ENCODE data around the gene RAD51B.

RAD51B gene

GRCh38 chr14:68668531-68668930 lies 849.0 kb downstream of the RAD51B start:
- DNase-seq (ENCODE audit: low read depth in 2 of 2): no peak

DNA sequence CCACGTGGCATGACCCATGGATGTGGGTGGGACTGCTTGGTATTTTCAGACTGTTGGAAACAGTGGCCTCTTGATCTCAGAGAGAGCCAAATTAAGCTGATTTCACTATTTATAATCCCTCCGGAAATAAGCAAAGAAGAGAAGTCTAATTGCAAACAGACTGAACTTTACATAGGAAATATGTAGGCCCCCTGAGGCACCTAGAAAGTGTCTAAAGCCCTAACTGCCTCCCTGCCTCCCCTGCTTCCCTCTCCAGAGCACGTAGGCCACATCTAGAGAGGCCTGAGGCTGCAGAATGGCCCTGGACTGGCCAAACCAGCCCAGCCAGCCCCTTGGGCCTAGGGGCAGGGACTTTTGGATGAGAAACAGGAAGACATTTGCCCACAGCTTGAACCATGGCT lies 849.5 kb downstream of the RAD51B start:
- no peak for DNase-seq (ENCODE audit: low read depth in 2 of 2)

DNA sequence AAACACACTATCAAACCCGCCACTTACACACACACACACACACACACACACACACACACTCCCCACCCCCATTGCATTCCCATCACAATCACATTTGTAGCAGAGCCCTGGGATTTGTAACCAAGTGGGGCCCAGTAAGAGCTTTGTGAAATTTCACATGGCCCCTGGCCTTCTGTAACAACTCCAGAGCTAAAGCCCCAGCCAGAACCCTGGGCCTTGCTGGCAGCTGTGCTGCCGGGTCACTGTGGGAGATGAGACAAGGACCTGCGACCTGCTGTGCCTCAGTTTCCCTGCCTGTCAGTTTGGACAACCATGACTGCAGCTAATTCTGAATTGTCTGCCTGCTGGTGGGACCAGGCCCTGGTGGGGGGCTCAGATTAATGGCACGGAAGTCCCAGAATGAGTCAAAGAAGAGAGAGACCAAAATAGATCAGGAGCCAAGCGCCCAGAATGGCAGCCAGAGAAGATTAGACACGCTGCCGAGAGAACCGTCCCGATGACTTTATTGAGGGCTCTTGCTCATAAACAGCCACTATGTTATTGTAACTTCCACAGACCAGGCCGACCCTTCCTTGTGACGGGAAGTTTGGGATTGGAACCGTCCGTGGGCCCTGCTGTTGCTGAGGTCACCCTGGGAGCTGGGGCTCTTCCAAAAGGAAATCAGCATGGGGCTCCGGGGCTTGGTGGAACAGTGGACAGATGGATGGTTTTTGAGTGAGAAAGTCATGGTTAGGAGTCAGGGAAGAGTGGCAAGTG lies 850.2 kb downstream of the RAD51B start:
- DNase-seq (ENCODE audit: low read depth in 2 of 2): no peak

DNA sequence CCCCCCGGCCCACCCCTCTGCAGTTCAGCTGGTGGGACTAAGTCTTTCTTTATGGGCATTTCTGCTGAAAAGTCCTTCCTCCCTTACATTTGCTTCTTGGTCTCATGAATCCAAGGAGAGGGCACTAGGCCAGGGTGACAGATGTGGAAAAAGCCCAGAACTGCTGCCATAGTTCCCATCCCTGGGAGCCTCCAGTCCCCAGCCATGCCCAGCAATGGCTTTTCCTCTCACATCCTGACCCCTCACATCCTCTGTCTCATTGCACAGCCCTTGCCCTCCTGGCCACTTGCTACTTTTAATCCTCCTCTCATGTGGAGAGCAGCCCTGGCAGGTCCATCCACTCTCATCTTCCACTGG lies 850.8 kb downstream of the RAD51B start:
- DNase-seq (ENCODE audit: low read depth in 2 of 2): no peak

DNA sequence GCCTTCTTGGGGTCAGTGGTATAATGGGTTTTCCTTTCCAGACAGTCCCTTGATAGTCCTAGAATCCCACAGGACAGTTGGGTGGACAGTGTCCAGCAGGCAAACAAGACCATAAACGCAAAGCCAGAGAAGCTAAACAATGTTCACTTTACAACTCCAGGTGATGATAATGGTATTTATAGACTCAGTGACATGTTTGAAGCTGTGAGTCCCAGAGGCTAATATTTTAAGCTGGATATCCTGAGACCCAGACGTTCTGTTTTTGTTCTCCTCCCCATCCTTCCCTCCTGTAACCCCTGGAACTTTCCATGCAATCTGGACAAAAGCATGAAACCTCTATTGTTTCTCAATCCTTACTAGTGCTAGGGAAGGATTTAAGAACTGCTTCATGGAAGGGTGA lies 852.3 kb downstream of the RAD51B start:
- DNase-seq (ENCODE audit: low read depth in 2 of 2): no peak

DNA sequence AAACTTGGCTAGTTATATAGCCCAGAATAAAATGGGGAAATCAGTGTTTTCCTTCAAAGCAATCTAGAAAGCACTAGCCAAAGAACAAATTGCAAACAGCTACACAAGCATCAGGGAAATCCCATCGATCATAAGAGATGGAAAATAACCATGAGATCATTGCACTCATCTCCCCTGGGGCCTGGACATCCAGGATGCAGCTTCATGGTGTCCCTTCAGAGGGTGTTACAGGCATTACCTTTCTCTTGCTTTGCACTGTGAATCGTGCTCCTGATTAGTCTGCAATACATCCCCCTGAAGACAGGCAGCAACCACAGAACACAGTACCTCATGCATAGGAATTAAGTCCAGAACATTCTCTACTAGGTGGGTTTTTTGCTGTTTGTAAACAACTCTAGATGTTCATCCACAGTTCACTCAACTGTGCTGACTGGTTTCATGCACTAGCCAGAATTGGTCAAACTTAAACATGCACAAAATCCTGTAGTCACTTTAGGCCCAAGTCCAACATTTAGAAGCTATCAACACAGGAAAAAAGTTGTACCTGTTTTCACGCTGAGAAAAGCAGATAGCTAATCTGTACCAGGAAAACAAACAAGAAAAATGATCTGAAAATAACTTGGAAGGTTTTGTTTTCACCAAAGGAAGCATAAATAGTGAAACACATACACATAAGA lies 853.2 kb downstream of the RAD51B start:
- no peak for DNase-seq (ENCODE audit: low read depth in 2 of 2)

DNA sequence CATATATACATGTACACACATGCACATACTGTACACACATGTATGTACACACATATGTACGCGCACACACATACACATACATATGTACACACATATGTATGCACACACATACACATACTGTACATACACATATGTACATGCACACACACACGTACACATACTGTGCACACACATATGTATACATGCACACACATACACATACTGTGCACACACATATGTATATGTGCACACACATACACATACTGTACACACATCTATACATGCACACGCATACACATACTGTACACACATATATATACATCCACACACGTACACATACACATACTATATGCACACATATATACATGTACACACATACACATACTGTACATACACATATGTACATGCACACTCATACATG lies 853.9 kb downstream of the RAD51B start:
- no peak for DNase-seq (ENCODE audit: low read depth in 2 of 2)

GRCh38 chr14:68674538-68675232 lies 855.1 kb downstream of the RAD51B start:
- no peak for DNase-seq (ENCODE audit: low read depth in 2 of 2)

GRCh38 chr14:68675233-68675577 lies 855.6 kb downstream of the RAD51B start:
- no peak for DNase-seq (ENCODE audit: low read depth in 2 of 2)

- DNase-seq (ENCODE audit: low read depth in 2 of 2): no peak
These were observed 856.9 kb downstream of the RAD51B start for GRCh38 chr14:68676511-68676943.

DNA sequence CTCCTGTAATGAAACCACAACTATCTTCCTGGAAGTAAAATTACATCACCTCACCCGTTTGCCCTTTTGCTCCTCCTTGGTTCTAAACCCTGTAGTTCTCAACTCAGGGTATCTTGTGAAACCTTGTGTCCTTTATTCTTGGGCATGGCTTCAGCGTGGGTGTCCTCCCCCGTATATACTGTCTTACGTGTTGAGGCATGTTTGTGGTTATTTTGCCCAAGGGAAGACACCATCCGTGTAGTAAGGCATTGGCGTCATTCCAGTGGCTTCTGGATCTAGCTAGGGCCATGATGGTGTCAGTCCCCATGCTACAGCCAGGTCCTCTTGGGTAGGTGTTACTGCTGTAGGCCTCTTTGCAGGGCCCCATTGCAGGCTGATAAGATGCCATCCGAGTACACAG lies 857.9 kb downstream of the RAD51B start:
- DNase-seq (ENCODE audit: low read depth in 2 of 2): no peak

- no peak for DNase-seq (ENCODE audit: low read depth in 2 of 2)
These were observed 858.3 kb downstream of the RAD51B start for GRCh38 chr14:68677901-68678300.

DNA sequence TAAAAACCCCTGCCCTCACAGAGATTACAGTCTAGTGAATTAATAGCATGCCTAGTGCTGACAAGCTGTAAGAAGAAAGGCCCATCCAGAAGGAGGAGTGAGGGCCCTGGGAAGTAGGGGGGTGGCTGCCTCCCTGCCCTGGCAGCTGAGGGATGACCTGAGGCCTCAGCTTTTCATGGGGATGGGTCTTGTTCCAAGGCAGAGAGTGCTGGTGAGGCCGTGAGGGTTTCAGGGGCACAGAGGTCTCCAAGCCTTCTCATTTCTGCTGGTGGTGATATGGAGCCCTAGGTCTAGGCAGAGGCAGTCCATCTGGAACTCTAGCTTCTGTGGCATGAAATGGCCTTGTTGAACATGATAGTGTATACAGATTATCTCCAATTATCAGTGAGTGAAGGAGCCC lies 858.9 kb downstream of the RAD51B start:
- no peak for DNase-seq (ENCODE audit: low read depth in 2 of 2)

DNA sequence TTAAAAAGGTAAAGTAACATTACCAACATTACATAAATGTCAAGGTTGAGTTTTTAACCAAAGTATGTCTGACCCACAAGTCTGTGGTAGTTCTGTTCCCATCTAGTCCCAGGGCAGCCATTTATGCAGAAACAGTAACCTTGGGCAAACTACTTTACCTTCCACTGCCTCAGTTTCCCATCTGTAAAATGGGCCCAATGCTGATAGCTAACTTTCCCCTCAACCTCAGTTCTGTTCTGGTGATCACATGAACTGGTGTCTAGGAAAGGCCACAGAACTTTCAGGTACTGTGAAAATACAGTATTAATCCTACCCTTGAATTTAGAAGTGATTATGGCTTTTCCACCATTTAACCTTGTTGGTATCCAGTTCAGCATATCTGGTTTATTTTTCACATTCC lies 859.7 kb downstream of the RAD51B start:
- no peak for DNase-seq (ENCODE audit: low read depth in 2 of 2)

DNA sequence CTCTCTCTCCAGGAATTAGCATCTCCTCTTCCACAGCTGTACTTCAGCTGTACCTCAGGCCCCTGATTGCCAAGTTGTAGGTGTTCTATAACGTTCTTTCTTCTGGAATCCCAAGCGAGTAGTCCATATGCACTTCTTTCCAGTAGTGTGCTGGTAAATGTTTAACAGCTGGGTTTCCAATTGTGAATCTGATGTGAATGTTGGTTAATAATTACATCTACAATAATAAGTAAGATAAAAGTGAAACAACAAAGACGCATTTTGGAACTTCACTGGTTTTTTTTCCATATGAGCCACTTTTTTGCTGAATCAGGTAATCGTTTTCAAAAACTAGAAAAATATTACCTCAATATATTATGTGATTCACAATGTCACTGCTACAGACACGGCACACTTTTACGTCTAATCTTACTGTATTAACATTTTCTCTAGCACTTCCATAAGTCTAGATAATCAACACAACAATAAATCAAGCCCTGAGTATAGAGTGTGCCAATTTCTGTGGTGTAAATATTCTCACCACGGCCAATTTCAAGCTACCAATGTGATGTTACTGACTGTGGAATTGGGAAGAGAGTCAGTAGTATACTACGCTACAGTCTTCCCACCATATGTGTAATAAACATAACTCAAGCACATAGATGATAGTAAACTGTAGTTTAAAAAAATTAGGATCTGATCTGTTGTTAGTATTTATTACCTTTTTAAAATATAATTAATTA lies 860.3 kb downstream of the RAD51B start:
- no peak for DNase-seq (ENCODE audit: low read depth in 2 of 2)

DNA sequence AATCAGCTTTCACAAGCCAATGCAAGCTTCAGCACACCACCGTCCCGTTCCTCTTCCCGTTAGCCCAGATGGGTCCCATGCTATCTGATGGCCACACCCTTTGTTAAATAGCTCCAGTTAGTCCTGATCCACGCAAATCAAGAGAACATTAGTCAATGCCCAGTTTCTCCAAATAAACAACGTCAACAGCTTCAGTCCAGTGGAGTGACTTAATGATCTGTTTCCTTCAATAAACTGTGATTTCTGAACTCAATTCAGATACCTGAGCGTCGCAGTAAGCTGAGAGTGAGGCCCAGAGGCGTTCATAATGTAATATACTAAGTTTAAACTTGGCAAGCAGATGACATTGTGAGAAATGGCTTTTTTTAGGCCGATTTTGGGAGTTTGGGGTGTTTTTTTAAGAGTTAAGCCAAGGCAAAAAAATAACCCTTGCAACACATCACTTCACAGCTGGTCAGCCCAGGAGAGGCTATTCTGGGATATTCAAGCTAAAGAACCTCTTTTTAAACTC lies 861.0 kb downstream of the RAD51B start:
- no peak for DNase-seq (ENCODE audit: low read depth in 2 of 2)

DNA sequence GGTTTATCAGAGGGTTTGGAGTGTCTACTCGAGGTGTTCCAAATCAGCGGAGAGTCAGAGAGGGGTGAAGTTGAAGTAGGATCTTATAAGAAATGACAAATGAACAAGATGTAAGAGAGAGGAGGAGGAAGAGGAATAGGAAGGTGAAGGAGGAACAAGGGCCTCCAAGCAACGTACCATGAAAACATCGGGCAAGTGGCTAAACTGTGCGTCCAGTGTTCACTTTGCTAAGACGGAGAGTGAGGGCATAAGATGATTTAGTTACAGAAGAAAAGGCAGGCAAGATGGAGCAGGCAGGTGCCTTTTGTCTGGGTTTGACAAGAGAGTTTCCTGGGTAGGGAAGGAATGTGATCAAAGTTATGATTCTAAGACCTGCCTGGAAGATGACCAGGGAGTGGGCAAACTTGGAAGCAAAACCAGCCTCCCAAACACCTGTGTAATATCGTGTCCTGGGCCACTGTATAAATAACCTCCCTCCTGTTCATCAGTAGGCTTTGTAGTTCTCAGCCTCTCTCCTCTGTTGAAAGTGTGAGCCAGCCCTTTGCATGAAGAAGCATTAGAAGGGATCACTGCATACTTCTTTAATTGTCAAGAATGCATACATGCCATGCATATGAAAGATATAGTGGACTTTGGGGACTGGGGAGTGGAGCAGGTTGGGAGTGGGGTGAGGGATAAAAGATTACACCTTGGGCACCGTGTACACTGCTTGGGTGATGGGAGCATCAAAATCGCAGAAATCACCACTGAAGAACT lies 861.9 kb downstream of the RAD51B start:
- no peak for DNase-seq (ENCODE audit: low read depth in 2 of 2)

- peak in 1 of 2 donors; percentile 15 for DNase-seq (ENCODE audit: low read depth in 2 of 2)
These were observed 862.9 kb downstream of the RAD51B start for GRCh38 chr14:68682166-68683103.

GRCh38 chr14:68683326-68683725 lies 863.7 kb downstream of the RAD51B start:
- DNase-seq (ENCODE audit: low read depth in 2 of 2): no peak

Data from stimulated activated CD8-positive, alpha-beta memory T cell treated with anti-CD3 and anti-CD28 coated beads, Interleukin-15, amount 100 ng/mL, for 48 hours (primary cell).